Stimulated activated CD8-positive, alpha-beta memory T cell treated with anti-CD3 and anti-CD28 coated beads, Interleukin-4, amount 100 ng/mL, for 1 hour (primary cell): Measurements from ENCODE around the gene SPACA6.
A peak's percentile ranks its signal among the peaks of the same experiment; 100 is the strongest.

Experiments
- DNase-seq, 2 donors: peaks; one replicate each; pipeline ENCODE4 v3.0.0-alpha.2; 2020; ENCODE audit warnings: low read depth in 2 of 2, low spot score in 1 of 2

SPACA6 gene

DNA sequence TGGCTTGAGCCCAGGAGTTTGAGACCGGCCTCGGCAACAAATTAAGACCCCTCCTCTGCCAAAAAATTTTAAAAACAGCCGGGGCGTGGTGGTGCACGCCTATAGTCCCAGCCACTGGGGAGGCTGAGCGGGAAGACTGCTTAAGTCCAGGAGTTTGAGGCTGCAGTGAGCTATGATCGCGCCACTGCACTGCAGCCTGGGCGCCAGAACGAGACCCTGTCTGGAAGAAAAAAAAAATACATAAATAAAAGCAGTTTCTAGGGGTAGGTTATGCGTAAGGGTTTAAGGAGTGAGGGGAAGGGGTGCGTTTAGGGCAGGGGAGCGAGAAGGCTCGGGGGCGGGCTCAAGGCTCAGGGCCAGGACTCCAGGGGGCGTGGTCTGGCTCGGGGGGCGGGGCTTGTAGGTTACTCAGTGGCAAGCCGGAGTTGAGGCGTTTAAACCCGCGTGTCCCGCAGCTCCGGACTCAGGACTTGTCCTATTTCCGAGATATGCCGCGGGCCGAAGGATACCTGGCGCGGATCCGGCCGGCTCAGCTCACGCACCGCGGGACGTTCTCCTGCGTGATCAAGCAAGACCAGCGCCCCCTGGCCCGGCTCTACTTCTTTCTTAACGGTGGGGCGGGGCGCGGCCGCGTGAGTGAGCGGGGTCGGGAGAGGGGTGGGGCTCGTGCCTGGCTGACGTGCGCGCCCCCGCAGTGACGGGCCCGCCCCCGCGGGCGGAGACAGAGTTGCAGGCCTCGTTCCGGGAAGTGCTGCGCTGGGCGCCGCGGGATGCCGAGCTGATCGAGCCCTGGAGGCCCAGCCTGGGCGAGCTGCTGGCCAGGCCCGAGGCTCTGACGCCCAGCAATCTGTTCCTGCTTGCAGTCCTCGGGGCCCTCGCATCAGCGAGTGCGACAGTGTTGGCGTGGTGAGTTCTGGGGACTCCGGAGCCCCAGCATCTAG lies 10.7 kb downstream of the SPACA6 start:
- DNase-seq = peak; percentile 91 to 95

DNA sequence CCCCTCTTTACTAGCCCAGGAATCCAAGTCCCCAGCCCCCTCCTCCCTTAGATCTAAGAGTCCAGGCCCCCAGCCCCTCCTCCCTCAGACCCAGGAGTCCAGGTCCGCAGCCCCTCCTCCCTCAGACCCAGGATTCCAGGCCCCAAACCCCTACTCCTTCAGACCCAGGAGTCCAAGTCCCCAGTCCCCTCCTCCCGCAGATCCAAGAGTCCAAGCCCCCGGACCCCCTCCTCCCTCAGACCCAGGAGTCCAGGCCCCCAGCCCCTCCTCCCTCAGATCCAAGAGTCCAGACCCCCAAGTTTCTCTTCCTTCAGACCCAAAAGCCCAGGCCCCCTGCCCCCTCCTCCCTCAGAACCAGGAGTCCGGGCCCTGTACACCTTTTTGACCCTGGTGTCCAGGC lies 11.5 kb downstream of the SPACA6 start:
- no peak for DNase-seq

DNA sequence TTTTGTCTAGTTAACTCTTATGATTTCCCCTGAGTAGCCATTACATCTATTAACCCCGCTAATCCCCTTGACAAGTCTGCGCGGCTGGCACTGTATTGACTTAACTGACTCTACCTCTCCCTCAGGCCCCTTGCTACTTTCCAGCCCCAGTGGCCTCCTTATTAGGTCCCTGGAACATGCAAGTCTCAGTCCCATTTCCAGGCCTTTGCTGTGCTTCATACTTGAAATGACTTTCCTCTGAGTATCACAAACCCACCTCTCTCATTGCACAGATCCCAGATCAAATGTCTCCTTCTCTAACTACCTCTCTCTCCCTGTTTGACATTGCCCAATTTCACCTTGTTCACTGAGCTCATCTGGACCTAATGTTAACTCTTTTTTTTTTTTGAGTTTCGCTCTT lies 13.2 kb downstream of the SPACA6 start:
- DNase-seq = no peak

DNA sequence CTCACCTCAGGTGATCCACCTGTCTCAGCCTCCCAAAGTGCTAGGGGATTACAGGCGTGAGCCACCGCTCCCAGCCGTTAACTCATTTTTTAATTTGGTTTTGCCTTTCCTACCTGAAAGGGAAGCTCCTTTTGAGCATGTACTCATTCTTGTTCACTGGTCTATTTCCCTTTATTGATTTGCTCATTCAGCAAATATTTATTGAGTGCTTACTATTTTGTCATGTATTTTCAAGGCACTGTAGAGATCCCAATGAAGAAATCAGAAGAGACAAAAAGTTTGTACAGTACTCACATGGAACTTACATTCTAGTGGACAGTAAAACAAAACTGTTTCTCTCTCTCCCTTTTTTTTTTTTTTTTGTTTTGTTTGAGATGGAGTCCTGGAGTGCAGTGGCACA lies 13.8 kb downstream of the SPACA6 start:
- DNase-seq = no peak

DNA sequence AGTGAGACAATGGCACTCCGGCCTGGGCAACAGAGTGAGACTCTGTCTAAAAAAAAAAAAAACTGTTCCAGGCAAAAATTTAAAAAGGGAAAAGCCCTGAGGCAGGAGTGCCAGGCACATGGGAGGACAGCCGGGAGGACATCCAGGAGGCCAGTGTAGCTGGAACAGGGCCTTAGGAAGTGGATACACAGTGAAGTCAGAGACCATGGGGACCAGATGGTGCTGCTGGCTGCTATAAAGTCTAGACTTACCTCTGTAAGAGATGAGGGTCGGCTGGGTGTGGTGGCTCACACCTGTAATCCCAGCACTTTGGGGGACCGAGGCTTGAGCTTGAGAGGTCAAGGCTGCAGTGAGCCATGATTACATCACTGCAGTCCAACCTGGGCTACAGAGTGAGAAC lies 15.7 kb downstream of the SPACA6 start:
- DNase-seq = no peak

DNA sequence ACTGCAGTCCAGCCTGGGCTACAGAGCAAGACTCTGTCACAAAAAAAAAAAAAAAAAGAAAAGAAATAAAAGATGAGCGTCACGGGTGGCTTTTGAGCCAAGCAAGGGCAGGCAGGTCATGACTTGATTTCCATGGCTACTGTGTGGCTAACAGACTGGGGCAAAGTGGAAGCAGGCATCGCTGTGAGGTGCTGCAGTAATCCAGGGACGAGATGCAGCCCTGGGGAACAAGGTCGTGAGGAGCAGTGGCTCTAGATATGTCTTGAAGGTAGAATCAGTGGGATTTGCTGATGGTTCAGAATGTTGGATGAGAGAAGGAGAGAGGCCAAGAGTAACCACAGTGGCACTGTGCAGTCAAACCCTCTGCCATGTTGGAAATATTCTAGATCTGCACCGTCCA lies 16.4 kb downstream of the SPACA6 start:
- DNase-seq = no peak

DNA sequence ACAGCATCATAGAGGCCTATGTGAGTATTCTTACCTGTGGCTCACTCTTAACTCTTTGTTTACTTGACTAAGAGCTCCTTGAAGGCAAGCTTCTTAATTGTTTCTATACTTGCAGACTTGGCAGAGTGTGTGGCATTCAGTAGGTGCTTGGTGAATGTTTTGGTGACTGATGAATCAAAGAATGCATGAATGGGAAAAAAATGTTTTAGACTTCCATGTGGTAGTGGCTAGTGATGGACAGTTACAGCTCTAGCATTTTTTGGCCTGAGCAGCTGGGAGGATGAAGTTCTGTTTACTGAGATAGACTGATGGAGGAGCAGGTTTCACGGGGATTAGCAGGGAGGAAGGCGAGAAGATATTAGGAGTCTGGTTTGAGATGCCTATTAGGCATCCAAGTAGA lies 17.0 kb downstream of the SPACA6 start:
- no peak for DNase-seq

DNA sequence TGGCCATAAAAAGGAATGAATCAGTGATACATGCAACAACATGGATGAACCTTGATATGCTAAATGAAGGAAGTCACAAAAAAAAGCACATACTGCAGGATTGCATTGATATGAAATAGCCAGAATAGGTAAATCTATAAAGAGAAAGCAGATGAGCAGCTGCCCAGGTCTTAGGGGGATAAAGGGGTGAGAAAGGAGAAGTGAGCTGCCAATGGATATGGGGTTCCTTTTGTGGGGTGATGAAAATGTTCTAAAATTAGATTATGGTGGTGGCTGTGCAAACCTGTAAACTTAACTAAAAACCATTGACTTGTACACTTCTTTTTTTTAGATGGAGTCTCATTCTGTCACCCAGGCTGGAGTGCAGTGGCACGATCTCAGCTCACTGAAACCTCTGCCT lies 18.6 kb downstream of the SPACA6 start:
- no peak for DNase-seq

DNA sequence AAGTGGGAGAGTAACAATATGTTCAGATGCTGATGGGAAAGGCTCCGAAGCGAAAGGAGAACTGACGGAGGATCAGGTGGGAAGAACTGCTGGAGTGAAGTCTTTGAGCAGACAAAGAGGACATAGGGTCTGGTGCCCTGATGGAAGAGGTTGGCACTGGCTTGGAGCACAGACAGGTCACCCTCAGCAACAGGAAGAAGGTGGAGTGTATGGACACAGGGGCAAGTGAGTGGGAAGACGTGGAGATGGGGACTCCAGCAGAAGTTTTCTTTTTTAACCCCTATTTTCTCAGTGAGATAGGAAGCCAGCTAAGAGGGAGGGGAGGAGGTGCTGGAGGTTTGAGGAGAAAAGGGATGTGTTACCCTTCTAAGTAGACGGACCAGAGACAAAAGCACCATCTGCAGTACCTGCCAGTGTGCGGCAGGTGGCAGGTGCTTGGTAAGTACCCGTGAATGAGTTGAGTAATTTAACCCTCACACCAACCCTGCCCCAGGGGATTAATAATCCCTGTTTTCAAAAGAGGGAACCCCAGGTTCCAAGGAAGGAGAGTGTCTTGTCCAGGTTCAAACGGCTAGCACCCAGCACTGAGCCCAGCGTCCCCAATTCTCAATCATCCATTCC lies 19.4 kb downstream of the SPACA6 start:
- DNase-seq = no peak

DNA sequence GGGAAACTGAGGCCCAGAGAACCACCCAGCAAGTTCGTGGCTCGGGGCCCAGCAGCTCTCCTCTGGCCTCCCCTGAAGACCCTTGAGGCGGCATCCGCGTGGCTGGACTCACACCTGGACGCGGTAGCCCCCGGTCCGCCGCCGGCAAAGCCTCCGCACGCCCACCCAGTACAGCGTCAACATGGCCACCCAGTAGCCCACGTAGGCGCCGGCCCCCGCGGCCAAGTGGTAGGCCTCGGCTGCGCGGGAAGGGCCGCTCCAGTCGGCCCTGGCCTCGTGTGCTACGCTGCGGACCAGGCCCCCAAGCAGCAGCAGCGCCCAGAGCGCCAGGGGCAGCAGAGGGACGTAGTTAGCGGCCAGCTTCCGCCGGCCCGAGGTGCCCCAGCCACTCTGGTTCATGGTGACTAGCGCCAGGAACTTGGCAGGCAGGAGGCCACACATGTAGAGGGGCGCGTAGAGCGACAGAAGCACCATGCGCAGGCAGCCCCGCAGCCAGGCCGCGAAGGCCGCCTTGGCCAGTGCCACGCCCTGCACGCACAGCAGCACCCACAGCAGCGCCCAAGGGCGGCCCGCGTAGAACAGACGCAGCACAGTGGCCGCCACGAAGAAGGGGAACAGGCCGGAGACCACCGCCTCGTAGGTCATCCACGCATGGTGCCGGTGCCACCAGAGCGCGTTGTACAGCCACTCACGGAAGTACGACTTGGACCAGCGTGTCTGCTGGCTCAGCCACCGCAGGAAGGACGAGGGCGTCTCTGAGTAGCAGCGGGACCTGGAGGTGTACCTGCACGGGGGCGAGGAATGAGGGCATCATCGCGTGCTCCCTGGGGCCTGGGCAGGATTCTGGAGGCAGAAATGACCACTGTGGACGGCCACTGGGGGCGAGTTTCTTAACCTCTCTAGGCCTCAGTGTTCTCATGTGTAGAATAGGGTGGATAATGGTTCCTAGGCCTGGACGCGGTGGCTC lies 20.5 kb downstream of the SPACA6 start:
- DNase-seq = no peak

DNA sequence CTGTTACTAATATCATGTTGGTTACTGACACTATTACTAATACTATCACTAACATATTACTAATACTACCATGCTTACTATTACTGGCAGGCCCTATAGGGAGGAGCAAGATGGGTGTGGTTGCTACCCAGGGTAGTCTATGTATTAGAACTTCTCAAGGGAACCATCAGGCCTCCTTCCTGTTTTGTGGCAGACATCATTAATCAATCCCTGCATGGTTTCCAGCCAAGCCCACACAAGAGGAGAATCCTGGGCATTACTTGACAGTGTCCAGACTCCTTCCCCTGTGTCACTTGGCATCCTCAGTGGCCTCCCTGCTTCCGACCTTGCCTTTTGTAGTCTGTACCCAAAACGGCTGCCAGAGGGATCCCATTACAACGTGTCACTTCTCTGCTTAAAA lies 21.7 kb downstream of the SPACA6 start:
- DNase-seq = no peak

DNA sequence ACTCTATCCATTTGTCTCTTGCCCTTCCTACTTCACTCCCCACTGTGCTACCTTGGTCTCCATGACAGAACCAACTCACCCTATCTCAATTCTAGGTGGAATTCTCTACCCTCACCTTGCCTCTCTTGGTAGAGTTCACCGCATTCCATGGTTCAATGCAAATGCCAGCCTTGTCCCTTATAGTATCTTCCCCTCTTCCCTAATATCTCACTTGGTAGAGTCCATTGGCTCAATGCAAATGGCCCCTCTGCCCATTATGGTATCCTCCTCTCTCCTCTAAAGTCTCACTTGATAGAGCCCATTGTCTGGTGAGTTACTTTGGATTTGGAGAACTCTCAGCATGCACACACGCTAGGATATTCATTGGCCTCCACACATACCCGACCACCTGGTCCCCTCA lies 22.7 kb downstream of the SPACA6 start:
- no peak for DNase-seq

DNA sequence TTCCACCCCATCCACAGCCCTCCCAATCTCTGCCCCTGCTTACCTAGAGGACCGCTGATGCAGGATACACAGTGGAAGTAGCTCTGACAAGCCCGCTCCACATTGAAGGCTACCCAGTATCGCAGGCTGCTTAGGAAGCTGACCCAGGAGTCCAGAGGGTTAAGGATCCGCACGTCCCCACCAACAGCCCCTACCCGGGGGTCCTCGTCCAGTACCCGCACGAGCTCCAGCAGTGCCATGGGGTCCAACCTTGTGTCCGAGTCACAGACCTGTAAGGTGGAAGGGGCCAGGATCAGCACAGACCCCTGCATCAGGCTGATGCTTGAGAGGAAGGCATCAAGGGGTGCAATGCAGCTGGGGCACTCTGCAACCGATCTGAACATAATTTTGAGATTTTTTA lies 23.8 kb downstream of the SPACA6 start:
- no peak for DNase-seq

DNA sequence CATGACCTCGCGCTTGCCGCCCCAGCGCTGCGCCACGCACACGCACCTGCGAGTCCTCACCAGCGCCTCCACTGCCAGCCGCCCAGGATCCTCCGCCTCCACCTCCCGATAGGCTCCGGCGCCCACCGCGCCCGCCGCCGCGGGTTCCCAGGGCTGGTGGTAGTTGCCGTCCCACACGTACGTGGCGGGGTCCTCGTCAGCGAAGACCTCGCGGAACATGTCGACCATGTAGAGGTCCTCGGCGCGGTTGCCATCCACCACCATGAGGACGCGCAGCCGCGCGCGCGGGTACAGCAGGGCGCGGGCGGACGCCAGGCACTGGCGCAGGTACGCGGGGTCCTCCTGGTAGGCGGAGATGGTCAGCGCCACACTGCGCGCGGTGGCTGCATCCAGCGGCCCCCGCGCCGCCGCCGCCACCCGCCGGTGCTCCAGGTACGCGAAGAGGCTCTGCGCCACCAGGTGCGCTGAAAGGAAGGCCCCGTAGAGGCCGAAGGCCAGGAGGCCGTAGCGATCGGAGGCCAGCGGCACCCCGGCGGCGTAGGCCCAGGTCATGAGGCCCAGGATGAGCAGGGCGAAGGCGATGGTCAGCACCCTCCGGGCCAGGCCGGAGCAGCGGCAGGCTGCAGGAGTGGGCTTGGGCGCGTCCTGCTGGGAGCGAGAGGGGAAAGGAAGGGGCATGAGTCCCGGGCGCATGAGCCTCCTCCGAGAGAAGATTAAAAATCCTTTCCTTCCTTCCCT lies 26.3 kb downstream of the SPACA6 start:
- no peak for DNase-seq

DNA sequence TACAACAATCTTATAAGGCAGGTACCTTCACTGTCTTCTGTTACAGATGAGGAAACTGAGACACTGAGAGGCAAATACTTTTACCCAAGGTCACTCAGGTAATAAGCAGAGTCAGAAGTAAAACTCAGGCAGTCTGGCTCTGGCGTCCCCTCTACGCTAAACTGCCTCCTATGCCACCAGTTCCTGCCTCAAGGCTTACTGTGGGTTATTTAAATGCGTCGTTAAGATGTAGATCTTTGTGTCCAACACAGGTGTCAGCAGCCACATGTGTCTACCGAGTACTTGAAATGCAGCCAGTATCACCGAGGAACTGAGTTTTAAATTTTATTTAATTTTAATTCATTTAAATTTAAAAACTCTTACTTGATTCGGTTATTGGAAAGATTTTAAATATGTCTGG lies 28.8 kb downstream of the SPACA6 start:
- no peak for DNase-seq

DNA sequence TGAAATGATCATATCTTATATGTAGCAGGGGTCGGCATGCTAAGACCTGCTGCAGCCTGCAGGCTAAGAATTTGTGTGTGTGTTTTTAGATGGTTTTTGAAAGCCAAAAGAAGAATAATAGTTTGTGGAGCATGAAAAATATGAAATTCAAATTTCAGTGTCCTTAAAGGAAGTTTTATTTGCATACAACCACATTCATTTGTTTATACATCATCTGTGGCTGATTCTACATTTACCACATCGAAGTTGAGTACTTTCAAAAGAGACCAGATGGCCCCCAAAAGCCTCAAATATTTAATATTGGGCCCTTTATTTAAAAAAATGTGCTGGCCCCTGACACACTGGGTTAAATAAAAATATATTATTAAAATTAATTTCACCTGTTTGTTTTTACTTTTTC lies 29.4 kb downstream of the SPACA6 start:
- no peak for DNase-seq

DNA sequence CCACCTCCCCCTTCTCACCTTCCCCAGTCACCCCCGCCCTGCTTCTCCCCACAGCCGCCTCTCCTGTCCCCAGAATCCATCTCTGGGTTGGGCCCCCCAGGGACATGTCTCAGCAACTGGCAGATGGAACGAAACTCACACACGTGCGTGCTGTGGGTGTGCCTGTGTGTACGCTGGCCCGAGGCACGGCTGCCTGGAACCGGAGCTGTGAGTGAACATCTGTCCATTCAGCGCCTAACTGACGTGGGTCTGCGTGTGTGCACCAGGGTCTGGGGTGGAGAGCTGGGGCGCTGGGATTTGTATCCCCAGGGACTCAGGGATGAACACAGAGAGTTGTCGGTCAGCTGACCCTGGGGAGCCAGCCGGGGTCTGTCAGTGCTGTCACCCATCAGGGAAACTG lies 31.4 kb downstream of the SPACA6 start:
- DNase-seq = no peak

DNA sequence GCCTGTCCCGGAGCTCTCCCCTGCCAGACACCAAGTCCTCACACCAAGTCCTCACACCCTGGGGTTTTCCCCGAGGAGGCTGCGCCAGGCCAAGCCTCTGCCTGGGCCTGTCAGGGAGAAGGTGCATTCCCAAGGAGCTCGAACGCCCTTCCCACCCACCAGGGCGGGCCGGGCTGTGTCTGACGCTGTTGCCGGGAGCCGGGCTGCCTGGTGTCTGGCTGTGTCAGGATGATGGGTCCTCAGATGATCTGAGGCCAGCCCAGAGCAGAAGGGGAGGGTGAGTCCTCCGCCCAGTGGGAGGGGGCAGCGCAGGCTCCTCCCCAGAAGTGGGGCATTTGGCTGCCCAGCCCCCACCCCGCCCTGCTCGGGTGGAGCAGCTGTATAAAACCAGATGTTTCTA lies 32.9 kb downstream of the SPACA6 start:
- no peak for DNase-seq

DNA sequence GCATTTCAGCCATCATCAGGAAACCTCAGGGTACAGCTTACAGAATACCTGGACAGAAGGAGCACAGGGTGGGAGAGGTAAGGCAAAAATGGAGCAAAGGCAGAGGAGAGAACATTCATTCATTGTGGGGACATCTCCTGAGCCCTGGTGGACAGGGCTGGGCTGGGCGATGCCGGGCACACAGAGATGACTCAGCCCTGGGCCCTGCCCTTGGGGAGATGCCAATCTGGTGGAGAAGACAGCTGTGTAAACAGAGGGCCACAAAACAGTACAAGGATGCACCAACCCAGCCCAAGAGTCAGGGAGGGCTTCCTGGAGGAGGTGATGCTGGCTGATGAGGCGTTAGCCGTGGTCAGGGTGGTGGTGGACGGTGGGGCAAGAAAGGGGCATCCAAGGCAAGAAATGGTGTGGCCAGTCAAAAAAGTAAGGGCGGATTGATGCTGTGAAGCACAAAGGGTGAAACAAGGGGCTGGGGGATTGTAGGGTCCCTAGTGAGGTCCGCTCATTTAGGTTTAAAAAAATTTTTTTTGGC lies 34.3 kb downstream of the SPACA6 start:
- DNase-seq = no peak

DNA sequence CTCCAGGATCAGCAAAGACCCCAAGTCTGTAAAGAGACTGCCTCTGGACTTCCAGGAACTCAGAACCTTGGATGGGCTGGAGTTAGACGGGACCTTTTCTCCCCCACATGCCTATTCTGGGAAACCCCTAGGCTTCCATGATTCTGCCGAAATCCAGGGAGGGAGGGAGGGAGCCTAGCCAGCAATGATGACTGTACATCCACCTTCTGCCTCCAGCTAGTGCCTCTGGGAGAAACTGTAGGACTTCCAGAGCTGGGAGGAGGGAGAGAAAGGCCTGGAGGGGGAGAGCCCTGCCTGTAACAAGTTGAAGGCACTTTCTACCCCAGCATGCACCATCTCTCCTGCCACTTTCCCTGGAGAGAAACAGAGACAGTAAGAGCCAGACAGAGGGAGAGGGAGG lies 36.7 kb downstream of the SPACA6 start:
- no peak for DNase-seq
